Activated effector memory CD4-positive, alpha-beta T cell treated with anti-CD3 and anti-CD28 coated beads, Interleukin-2, amount 50 U/mL, for 16 hours (primary cell): ENCODE results near the gene NT5C3A.
A peak's percentile ranks its signal among the peaks of the same experiment; 100 is the strongest.
"Not testable (repeated sequence)": the region's sequence is repeated elsewhere in the genome, so short reads cannot be mapped to it uniquely, and the experiment has no call there.

Experiments
- DNase-seq: peaks from one replicate; pipeline ENCODE4 v3.0.0-alpha.2; 2020

Gene NT5C3A

GRCh38 chr7:33039903-33040292 lies 22.7 kb downstream of the NT5C3A start:
- no peak for DNase-seq

- DNase-seq = no peak
Observed at GRCh38 chr7:33039257-33039902, 23.2 kb downstream of the NT5C3A start.

- no peak for DNase-seq
Observed at GRCh38 chr7:33038639-33039038, 23.9 kb downstream of the NT5C3A start.

- no peak for DNase-seq
Observed at GRCh38 chr7:33035776-33036175, 26.8 kb downstream of the NT5C3A start.

- no peak for DNase-seq
Observed at GRCh38 chr7:33024189-33024757, 38.3 kb downstream of the NT5C3A start.

GRCh38 chr7:33012364-33012763 lies 50.2 kb downstream of the NT5C3A start:
- DNase-seq = no peak

GRCh38 chr7:33009734-33010133 lies 52.8 kb downstream of the NT5C3A start:
- no peak for DNase-seq

- not testable (repeated sequence) for DNase-seq
Observed at GRCh38 chr7:33005690-33006089, 56.9 kb downstream of the NT5C3A start.

GRCh38 chr7:33005193-33005592 lies 57.4 kb downstream of the NT5C3A start:
- DNase-seq = not testable (repeated sequence)

GRCh38 chr7:33004104-33004616 lies 58.4 kb downstream of the NT5C3A start:
- DNase-seq = peak; percentile 54

- DNase-seq = not testable (repeated sequence)
Observed at GRCh38 chr7:33003111-33003510, 59.5 kb downstream of the NT5C3A start.

- DNase-seq = not testable (repeated sequence)
Observed at GRCh38 chr7:32999380-32999779, 63.2 kb downstream of the NT5C3A start.

- DNase-seq = not testable (repeated sequence)
Observed at GRCh38 chr7:32998361-32999171, 64.0 kb downstream of the NT5C3A start.

- not testable (repeated sequence) for DNase-seq
Observed at GRCh38 chr7:32997956-32998355, 64.6 kb downstream of the NT5C3A start.

- DNase-seq = not testable (repeated sequence)
Observed at GRCh38 chr7:32992750-32993149, 69.8 kb downstream of the NT5C3A start.

- not testable (repeated sequence) for DNase-seq
Observed at GRCh38 chr7:32991975-32992700, 70.4 kb downstream of the NT5C3A start.

GRCh38 chr7:32991068-32991585 lies 71.4 kb downstream of the NT5C3A start:
- DNase-seq = not testable (repeated sequence)

- DNase-seq = not testable (repeated sequence)
Observed at GRCh38 chr7:32988148-32988547, 74.4 kb downstream of the NT5C3A start.

- not testable (repeated sequence) for DNase-seq
Observed at GRCh38 chr7:32979902-32980301, 82.7 kb downstream of the NT5C3A start.

GRCh38 chr7:32979246-32979645 lies 83.3 kb downstream of the NT5C3A start:
- not testable (repeated sequence) for DNase-seq

- not testable (repeated sequence) for DNase-seq
Observed at GRCh38 chr7:32977159-32977558, 85.4 kb downstream of the NT5C3A start.

- not testable (repeated sequence) for DNase-seq
Observed at GRCh38 chr7:32971967-32972366, 90.6 kb downstream of the NT5C3A start.

GRCh38 chr7:32967268-32967582 lies 95.4 kb downstream of the NT5C3A start:
- DNase-seq = not testable (repeated sequence)
